NT2/D1 (cell line): ENCODE measurements around the gene CPNE1.
"Not testable (repeated sequence)": the region's sequence is repeated elsewhere in the genome, so short reads cannot be mapped to it uniquely, and the experiment has no call there.

Experiments used
- YY1 ChIP-seq: IDR thresholded peaks from 2 replicates; pipeline ENCODE4 v1.6.1; 2011; ENCODE audit not compliant: insufficient read length, insufficient read depth
- ZNF274 ChIP-seq: IDR thresholded peaks from 2 replicates; pipeline ENCODE4 v1.6.1; 2011; ENCODE audit warnings: mild to moderate bottlenecking, low read depth, low read length

- not testable (repeated sequence) for TF ChIP-seq YY1, ZNF274
Measured at GRCh38 chr20:35685368-35685767, 20.7 kb upstream of the CPNE1 start.
